Measurements from ENCODE around the gene TMEM214.

Gene TMEM214

DNA sequence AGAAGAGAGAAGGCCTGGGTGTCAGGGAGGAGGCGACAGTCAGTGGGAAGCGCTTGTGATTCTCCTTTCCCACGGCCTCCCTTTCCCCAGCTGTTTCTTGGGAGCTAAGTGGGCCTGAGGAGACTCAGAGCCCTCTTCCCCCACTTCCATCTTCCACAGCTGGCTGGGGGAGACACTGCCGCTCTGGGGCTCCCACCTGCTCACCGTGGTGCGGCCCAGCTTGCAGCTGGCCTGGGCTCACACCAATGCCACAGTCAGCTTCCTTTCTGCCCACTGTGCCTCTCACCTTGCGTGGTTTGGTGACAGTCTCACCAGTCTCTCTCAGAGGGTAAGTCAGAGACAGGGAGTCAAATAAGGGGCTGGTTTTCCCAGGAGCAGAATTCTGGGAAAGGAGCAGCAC lies 7.1 kb downstream of the TMEM214 start:
- DNase-seq (ENCODE audit: low spot score), result no peak

DNA sequence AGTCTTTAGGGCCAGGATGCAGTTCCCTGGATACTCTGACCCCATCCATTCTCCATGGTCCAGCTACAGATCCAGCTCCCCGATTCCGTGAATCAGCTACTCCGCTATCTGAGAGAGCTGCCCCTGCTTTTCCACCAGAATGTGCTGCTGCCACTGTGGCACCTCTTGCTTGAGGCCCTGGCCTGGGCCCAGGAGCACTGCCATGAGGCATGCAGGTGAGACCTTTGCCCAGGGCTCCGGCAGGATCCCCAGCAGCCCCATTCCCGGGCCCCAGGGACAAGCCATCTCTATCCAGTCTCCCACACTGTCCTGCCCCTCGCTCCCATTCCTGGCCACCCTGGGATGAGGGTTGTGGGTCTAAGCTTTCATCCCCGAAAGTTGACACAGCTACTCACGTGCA lies 7.5 kb downstream of the TMEM214 start:
- no peak for DNase-seq (ENCODE audit: low spot score)

DNA sequence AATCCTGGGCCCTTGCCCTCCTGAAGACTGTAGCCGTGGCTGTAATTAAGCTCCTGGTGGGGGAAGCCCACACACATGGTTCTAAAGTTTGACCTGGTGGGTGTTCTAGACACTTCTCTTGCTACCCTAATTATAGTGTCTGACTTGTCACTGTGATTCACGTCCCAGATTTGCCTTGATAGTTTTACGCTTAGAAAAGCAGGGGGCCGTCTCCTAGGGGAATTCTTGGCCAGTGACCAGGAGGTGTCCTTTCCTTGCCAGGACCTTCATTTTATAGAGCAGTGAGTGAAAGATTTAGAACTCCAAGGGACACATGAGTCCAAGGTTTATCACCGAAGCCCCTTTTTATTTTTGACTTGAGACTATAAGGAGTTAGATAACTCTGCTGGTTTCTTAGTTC lies 9.0 kb downstream of the TMEM214 start:
- DNase-seq (ENCODE audit: low spot score), result no peak

DNA sequence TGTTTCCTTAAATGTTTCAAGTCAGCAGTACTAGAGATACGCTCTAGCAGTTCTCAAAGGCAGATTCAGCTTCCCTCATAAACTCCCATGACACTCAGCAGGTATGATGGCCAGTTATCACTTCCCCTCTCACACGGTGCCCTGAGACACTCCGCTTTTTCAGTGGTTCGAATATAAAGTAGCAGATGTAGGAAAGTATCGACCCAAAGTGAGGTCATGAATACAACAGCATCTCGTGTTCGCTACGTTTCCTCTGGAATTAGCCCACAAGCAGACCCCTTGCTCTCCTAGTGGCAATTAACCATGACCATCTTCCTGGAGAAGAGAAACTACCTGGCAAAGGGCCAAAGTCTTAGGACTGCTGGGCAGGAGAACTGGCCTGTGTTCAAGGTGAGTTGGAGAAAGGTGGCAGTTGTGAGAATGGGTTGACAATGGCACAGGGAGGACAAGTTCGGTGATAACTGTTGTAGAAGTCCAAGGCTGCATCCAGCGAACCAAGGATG lies 9.4 kb downstream of the TMEM214 start:
- no peak for DNase-seq (ENCODE audit: low spot score)

DNA sequence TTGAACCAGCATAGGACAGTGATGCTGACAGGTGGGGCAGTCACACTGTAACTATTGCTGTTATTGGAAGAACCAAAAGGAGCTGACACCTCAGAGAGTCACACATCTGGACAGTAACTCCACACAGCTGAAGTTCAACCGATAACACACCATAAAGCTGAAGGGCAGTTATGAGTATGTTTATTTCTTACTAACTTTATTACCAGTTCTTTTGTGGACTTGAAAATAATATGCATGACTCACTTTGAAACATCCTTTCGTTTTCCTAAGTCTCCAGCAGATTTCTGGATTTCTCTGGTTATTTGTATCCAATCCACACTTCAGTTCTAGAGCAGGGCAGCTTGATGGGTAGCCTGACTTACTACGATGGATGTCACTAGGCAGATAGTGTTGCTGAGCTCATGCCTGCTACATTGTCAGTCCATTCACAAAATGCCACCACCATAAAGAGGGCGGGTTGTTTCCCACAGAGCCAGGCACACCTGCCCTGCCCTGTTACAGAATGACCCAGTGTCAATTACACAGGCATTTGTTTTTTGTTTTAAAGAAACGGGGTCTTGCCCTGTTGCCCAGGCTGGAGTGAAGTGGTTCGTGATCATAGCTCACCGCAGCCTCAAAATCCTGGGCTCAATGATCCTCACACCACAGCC lies 10.3 kb downstream of the TMEM214 start:
- DNase-seq (ENCODE audit: low spot score), result no peak

DNA sequence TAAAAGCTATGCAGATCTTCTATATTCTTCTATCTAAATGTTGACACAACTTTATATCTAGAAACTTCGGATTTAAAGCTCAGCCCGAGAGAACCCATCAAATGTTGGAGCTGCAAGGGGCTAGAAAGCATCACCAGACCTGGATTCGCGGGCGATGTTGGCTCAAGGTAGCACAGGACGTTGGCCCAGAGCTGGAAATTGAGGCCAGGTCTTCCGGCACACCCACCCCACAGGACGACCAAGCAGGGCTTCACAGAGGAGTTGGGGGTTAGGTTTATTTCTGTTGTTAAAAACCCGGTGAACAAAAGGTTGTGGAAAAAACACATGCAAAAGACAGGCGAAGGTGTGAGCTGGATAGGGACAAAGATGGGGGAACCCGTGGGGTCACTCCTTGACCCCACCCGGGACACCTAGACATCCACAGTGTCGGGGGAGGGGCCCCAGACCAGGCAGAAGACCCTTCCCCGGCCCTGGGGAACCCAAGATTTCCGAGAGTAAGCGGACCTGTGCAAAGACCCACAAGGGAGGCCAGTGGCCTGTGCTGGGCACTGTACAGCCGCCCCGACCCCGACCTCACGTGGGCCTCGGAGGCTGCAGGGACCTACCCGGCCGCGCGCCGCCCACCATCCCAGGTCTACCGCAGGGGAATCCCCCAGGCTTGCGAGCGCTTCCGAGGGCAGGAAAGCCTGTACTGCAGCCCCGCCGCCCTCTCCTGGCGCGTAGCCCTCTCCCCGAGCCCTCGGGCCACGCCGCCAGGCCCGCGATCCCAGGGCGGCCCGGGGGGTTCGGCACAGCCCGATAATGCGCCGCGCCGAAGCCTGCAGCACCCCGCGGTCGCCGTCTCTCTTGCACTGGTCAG lies 16.9 kb downstream of the TMEM214 start:
- peak; percentile 21 for DNase-seq (ENCODE audit: low spot score)

DNA sequence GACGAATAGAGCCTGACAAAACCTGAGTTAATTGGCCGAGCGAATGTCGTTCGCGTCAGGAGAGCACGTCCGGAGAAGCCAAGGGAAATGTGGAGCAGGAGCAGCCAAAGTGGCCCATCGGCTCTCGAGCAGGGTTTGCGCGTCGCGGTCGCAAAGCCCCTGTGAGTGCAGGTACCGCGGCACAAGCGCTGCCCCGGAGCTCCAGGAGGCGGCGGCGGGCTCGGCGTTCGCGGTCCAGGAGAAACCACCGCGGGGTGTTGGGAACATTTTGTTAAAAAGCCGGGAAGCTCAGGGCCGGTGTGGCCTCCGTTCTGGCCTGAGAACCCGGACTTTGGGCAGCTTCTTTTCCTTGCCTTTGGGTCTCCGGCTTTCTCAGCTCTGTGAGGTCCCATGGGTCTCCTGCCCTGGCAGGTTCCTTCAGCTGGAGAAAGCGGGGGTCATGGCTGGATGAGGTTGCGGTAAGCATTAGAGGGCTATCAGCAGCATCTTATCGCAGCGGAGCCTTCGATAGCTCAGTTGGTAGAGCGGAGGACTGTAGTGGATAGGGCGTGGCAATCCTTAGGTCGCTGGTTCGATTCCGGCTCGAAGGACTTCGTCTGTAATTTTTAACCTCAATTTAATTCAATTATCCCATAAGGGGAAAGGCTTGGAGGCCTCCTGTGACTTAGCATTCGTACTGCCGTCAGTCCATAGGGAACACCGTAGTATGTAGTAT lies 17.7 kb downstream of the TMEM214 start:
- peak; percentile 98 for DNase-seq (ENCODE audit: low spot score)

DNA sequence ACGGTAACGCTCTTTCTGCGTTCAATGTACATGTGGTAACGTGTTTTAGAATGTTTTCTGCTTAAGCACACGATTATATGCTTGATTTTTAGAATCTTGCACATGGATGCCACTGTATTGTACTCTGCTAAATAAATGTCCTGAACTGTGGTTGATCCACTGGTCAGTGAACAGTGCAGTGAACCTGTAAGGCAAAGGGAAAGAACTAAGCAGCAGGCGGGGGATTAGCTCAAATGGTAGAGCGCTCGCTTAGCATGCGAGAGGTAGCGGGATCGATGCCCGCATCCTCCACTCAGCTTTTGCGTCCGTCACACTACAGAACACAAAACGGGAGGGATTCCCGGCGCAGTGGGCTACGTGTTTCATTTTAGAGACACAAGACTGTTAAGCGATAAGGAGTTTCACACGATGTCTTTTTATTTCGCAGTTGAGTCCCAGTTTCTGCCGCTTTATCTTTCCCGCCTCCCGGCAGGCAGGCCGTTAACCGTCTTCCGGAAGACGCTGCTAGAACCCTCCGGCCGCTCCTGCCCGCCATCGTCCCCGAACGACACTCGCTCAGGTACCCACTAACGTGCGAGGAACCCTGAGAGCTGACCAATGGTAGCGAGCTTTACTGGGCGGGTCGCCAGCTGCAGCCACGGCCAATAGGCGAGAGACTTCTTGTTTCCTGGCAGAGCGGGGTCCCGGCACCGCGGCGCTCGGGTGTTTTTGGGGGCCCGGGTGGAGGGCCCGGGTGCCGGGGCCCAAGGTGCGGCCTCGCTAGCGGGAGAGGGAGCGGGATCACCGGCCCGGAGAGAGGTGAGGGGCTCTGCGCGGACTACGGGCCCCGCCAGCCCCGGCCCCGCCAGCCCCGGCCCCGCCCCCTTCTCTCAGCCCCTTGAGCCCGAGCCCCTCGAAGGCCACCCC lies 18.5 kb downstream of the TMEM214 start, which contains the start of gene AGBL5:
TSS of gene AGBL5 (plus strand) at position 673 of the 906 bp plus-strand sequence. CDS start 1,291 bp downstream, outside the sequence.
- peak; percentile 93 for DNase-seq (ENCODE audit: low spot score)

DNA sequence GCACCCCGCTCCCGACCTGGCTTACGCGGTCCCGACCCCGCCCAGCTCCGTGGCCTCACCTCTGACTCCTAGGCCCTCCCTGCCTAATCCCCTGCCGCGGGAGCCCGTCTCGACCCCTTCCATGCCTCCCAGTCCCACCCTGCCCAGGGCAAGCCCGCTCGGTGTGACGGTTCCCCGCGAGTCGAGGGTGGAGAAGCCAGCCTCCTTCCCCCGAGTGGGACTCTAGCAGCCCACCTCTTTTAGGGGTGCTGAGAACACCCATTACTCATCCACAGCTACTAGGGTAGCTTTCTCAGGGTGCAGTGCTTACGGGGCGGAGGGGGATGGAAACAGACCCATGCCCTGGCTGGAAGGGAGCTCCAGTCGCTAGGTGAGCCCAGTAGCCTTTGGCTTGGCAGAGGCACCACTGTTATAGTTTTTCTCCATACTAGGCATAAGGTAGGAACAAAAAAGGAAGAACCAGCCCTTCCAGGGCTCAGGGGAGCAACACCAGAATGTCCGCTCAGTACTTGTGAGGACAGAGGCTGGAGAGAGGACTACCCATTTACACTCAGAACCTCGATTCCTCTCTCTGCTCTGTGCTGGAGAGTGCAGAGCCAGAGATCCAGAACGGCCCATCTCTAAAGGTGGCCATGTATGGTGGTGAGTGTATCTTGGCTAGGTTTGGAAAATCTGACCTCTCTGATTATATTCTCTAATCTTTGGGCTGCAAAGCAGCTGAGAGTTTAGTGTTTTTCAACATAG lies 19.3 kb downstream of the TMEM214 start:
- DNase-seq (ENCODE audit: low spot score), result no peak

DNA sequence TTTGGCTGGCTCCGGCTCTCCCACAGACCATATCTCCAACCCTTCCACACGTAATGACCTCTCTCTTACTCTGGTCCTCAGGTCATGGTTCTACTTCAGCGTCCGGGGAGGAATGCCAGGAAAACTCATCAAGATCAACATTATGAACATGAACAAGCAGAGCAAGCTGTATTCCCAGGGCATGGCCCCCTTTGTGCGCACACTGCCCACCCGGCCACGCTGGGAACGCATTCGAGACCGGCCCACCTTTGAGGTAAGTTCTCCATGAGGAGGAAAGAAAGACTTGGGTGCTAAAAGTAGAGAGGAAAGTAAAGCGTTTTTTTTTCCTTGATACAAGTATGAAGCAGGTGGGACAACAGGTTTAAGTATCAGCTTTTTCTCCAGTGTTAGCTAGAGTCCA lies 20.6 kb downstream of the TMEM214 start:
- DNase-seq (ENCODE audit: low spot score), result no peak

DNA sequence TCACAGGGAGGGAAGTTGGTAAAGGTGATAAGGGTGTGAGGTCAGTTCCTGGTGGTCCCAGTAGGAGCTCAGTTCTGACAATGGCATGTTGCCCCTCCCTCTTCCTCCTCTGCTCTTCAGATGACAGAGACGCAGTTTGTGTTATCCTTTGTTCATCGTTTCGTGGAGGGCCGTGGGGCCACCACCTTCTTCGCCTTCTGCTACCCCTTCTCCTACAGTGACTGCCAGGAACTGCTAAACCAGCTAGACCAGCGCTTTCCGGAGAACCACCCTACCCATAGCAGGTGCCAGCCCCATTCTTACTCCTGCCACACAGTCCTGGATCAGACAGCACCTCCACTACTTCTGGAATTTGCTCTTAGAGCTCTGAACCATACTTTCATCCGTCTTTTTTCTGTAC lies 21.0 kb downstream of the TMEM214 start:
- no peak for DNase-seq (ENCODE audit: low spot score)

DNA sequence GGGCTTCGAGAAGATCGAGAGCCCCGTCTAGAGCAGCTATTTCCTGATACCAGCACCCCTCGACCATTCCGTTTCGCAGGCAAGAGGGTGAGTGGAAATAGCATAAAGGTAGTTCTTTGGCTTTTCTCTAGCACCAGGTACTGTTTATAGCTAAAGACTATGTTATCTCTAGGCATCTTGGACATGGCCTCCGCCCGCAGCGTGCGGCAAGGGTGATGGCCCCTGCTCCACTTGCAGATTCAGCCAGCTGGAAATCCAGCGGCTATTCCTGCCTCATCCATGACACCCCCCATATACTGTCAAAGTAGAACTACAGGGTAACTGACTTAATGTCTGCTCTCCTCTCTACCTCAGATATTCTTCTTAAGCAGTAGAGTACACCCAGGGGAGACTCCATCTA lies 22.0 kb downstream of the TMEM214 start:
- no peak for DNase-seq (ENCODE audit: low spot score)

DNA sequence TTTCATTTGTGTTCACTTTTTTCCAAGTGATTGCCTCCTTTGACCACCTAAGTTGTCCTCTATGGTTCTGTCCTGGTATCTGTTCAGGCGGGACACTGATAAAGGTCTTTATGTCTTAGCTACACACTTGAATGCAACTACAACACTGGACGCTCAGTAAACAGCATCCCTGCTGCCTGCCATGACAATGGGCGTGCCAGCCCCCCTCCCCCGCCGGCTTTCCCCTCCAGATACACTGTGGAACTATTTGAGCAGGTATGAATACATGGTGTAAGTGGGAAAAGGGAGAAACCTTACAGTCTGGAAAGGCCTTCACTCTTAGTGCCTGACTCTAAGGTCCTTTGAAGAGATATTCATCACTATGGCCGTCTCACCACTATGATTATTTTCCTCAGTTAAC lies 24.4 kb downstream of the TMEM214 start:
- no peak for DNase-seq (ENCODE audit: low spot score)

DNA sequence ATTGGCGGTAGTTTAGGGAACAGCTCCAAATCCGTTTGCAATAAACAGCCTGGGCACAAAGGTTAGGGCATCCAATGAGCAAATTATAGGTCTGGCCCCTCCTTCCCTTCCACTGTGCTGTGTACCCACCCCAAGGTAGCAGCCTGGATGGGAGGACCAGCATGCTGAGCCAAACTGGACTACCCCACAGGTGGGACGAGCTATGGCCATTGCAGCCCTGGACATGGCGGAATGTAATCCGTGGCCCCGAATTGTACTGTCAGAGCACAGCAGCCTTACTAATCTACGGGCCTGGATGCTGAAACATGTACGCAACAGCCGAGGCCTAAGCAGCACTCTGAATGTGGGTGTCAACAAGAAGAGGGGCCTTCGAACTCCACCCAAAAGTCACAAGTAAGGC lies 25.4 kb downstream of the TMEM214 start:
- DNase-seq (ENCODE audit: low spot score), result no peak

DNA sequence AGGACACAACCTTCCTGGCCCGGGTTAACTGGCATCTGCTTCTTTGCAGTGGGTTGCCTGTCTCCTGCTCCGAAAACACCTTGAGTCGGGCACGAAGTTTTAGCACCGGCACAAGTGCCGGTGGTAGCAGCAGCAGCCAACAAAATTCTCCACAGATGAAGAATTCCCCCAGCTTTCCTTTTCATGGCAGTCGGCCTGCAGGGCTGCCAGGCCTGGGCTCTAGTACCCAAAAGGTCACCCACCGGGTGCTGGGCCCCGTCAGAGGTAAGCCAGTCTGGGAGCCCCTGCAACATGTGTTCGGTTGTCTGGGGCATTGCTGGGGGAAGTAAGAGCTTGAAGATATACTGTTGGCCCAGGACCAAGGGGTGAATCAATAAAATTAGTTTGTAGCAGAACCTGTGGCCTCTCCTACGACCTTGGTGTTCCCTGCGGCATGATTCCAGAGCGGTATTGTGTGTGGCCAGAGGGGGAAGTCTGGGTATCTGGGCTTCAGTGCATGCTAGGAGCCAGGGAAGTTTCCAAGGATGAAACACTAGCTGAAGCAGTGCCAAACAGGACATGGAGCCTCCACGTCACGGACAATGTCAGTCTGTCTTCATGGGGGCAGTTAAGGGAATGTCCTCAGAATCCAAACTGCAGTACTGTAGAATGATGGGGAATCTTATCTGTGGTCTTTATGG lies 26.5 kb downstream of the TMEM214 start:
- DNase-seq (ENCODE audit: low spot score), result no peak

DNA sequence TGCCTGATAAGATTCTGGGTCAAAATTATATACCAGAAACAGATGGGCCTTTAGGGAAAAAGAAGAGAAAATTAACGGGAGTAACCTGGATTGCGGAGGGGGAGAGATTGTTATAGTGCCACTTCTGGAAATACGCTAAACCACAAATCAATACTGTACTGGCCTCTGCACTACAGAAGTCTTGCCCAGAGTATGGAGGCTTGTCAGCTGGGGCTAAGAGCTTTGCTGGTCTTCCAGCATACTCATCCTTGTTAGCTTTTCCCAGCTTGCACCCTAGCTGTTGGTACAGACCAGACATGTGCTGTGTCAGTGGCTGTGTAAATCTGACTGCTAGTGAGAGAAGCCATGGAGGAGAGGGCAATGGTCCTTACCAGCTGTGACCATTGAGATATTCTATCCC lies 27.6 kb downstream of the TMEM214 start:
- no peak for DNase-seq (ENCODE audit: low spot score)

DNA sequence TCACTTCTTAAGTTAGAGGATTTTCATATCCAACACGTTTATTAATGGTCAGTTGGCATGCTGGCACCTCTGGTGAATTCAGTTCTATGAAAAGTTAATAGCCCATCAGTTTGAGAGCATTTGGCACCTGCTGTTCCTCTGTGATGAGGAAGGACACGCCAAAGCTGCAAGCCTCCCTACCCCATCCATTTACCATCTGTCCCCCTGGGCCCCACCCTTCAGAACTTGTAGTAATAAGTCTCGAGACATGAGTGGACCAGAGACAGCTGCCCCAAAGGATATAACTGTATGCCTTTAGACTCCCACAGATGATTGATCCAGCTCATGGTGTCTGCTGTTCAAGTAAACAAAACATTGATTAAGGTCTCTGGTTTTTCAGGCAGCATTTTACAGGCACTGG lies 32.4 kb downstream of the TMEM214 start:
- no peak for DNase-seq (ENCODE audit: low spot score)

DNA sequence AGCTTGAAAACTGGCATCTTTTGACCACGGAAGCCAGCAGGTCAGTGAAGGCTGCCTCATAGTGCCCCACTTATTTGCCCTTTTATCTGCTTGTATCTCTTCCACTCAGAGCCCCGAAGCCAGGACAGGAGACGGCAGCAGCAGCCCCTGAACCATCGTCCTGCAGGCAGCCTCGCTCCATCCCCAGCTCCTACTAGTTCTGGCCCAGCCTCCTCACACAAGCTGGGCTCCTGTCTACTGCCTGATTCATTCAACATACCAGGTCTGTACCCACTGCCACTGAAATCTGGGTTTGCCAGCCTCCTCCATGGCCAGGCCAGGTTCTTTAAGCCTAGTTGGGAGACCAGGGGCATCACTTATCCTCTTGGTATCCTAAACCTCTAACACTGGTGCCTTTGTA lies 34.6 kb downstream of the TMEM214 start:
- DNase-seq (ENCODE audit: low spot score), result no peak

DNA sequence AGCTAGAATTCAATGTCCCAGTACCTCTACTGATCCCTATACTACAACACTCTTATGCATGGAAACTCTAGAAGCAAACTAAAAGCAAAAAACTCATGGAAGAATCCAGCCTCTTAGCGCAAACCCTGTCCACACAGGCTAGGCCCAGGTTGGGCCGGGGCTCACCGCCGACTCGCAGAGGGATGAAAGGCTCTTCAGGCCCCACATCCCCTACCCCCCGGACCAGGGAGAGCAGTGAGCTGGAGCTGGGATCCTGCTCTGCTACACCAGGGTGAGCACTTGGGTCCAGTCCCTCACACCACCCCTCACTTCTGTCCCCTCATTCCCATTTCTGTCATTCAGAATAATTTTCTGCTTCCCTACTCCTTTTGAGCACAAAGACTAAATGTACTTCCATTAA lies 36.7 kb downstream of the TMEM214 start:
- DNase-seq (ENCODE audit: low spot score), result no peak

DNA sequence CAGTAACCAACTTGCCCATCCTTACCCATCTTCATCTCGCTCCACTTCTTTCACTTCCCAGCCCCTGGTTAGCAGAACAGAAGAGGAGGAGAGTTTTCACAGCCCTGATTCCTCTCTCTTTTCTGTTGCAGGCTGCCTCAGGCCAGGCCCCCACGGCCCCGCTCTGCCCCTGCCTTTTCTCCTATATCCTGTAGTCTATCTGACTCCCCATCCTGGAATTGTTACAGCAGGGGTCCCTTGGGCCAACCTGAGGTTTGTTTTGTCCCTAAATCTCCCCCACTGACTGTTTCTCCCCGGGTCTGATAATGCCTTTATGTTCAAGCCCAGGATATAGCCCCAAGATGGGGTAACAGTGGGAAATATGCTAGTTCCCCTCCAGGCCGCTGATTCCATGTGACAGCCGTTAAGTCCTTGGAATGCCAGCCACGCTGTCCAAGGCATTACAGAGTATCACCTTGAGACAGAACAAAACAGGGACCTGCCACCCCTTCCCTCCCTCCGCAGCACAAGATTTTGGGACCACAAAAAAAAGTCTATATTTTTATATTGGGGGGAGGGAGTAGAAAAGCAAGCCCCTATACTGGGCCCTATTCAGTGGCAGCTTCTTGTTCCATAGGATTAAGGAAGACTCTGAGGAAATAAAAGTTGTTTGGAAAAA lies 37.3 kb downstream of the TMEM214 start:
- DNase-seq (ENCODE audit: low spot score), result no peak
